ENCODE results near the gene SPRR3.

SPRR3 gene

GRCh38 chr1:153049211-153049610, 47.7 kb downstream of the SPRR3 start:
- Histone ChIP-seq H3K4me3 (ENCODE audit: low read depth, low read length) (no peak overlapping the region), H2AFZ (ENCODE audit: low read length, unreplicated experiment) (no peak overlapping the region), H3K79me2 (ENCODE audit: control insufficient read depth, insufficient read depth, low read length, unreplicated experiment) (no peaks in the 10 kb centered on the region), H3K27me3 (ENCODE audit: insufficient read depth, low read length) (no peaks in the 10 kb centered on the region), H3K36me3 (ENCODE audit: insufficient read depth, low read length) (no peaks in the 10 kb centered on the region), H3K27ac (ENCODE audit: low read depth, low read length) (no peak overlapping the region), H3K4me1 (ENCODE audit: control insufficient read depth, insufficient read depth, low read length, unreplicated experiment) (no peaks in the 10 kb centered on the region)

Measured in ACC112 (cell line).